ENCODE data around the gene ZNF431.
"Not testable (repeated sequence)": the region's sequence is repeated elsewhere in the genome, so short reads cannot be mapped to it uniquely, and the experiment has no call there.

The ZNF431 gene

GRCh38 chr19:21127898-21128297 lies 13.9 kb upstream of the ZNF431 start:
- H3K4me1 ChIP-seq (ENCODE audit: control insufficient read depth, insufficient read depth, low read length) = no peaks in the 10 kb centered on the region
- no peak overlapping the region for H3K9ac ChIP-seq (ENCODE audit: low read length)
- no peaks in the 10 kb centered on the region for H3K36me3 ChIP-seq (ENCODE audit: control insufficient read depth, insufficient read depth, low read length, severe bottlenecking)
- H3K27me3 ChIP-seq (replicated peaks; ENCODE audit: control insufficient read depth, insufficient read depth, low read length) = no peaks in the 10 kb centered on the region
- DNase-seq (ENCODE audit: low read depth) = no peak
- peaks cover 5% of the 10 kb centered on the region for H3K9me3 ChIP-seq (ENCODE audit: control insufficient read depth, low read length)
- no peak overlapping the region for H3K4me3 ChIP-seq (ENCODE audit: low read length)

GRCh38 chr19:21128901-21129698 lies 12.7 kb upstream of the ZNF431 start:
- H3K9me3 ChIP-seq (ENCODE audit: control insufficient read depth, low read length) = peaks cover 5% of the 10 kb centered on the region
- no peaks in the 10 kb centered on the region for H3K27me3 ChIP-seq (replicated peaks; ENCODE audit: control insufficient read depth, insufficient read depth, low read length)
- no peaks in the 10 kb centered on the region for H3K36me3 ChIP-seq (ENCODE audit: control insufficient read depth, insufficient read depth, low read length, severe bottlenecking)
- H3K9ac ChIP-seq (ENCODE audit: low read length) = no peak overlapping the region
- H3K4me1 ChIP-seq (ENCODE audit: control insufficient read depth, insufficient read depth, low read length) = no peaks in the 10 kb centered on the region
- H3K4me3 ChIP-seq (ENCODE audit: low read length) = no peak overlapping the region
- DNase-seq (ENCODE audit: low read depth) = no peak

DNA sequence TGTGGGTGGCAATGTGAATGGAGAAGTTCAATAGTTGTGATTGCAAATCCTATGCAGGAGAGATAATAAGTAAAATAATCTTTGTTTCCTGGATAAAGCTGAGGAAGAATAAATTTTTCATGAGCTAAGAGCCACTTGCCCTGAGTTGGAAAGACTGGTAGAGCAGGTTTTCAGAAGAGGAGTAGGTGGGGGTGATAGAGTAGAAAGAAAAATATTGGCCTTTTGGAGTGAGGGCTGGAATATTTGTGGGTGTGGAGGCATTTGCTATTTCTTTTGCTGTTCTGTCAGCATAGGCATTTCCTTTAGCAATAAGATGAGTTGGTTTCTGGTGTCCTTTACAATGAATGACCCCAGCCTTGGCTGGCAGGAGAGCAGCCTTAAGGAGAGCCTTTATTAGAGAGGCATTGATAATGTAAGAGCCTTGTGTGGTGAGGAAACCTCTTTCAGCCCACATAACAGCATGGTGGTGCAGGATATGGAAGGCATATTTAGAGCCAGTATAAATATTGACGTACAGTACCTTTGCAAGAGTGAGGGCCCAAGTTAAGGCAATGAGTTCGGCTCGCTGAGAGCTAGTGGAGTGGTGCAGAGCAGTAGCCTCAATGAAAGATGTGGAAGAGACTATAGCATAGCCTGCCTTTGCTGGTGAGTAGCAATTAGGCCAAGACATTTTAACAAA lies 11.6 kb upstream of the ZNF431 start:
- Histone ChIP-seq H3K36me3 (ENCODE audit: control insufficient read depth, insufficient read depth, low read length, severe bottlenecking) (no peaks in the 10 kb centered on the region), H3K4me3 (ENCODE audit: low read length) (no peak overlapping the region), H3K9ac (ENCODE audit: low read length) (no peak overlapping the region), H3K27me3 (replicated peaks; ENCODE audit: control insufficient read depth, insufficient read depth, low read length) (no peaks in the 10 kb centered on the region), H3K9me3 (ENCODE audit: control insufficient read depth, low read length) (peaks cover 5% of the 10 kb centered on the region), H3K4me1 (ENCODE audit: control insufficient read depth, insufficient read depth, low read length) (no peaks in the 10 kb centered on the region)
- DNase-seq (ENCODE audit: low read depth) = no peak

- H3K27me3 ChIP-seq (replicated peaks; ENCODE audit: control insufficient read depth, insufficient read depth, low read length) = no peaks in the 10 kb centered on the region
- H3K36me3 ChIP-seq (ENCODE audit: control insufficient read depth, insufficient read depth, low read length, severe bottlenecking) = no peaks in the 10 kb centered on the region
- H3K4me3 ChIP-seq (ENCODE audit: low read length) = no peak overlapping the region
- no peaks in the 10 kb centered on the region for H3K9me3 ChIP-seq (ENCODE audit: control insufficient read depth, low read length)
- H3K4me1 ChIP-seq (ENCODE audit: control insufficient read depth, insufficient read depth, low read length) = no peaks in the 10 kb centered on the region
- no peak for DNase-seq (ENCODE audit: low read depth)
- H3K9ac ChIP-seq (ENCODE audit: low read length) = no peak overlapping the region
Measured at GRCh38 chr19:21133633-21134032, 8.2 kb upstream of the ZNF431 start.

DNA sequence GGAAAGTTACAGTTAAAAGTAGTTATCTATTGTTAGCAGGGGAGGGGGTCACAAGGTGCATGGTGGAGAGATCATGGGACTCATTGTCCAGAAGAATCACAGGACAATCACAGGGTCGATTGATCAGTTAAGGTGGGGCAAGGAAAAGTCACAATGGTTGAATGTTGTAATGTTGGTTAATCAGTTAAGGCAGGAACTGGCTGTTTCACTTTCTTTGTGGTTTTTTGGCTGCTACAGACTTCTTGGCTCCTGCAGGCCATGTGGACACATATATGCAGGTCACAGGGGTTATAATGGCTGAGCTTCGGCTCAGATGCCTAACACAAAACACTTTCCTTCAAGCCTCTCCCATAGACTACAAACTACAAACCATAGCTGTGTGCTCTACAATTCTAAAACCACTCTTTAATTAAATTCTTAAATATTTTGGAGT lies 6.9 kb upstream of the ZNF431 start:
- Histone ChIP-seq H3K9ac (ENCODE audit: low read length) (no peak overlapping the region), H3K9me3 (ENCODE audit: control insufficient read depth, low read length) (no peaks in the 10 kb centered on the region), H3K36me3 (ENCODE audit: control insufficient read depth, insufficient read depth, low read length, severe bottlenecking) (no peaks in the 10 kb centered on the region), H3K27me3 (replicated peaks; ENCODE audit: control insufficient read depth, insufficient read depth, low read length) (no peaks in the 10 kb centered on the region), H3K4me1 (ENCODE audit: control insufficient read depth, insufficient read depth, low read length) (no peaks in the 10 kb centered on the region), H3K4me3 (ENCODE audit: low read length) (no peak overlapping the region)
- no peak for DNase-seq (ENCODE audit: low read depth)

- Histone ChIP-seq H3K9ac (ENCODE audit: low read length) (no peak overlapping the region), H3K4me3 (ENCODE audit: low read length) (no peak overlapping the region), H3K4me1 (ENCODE audit: control insufficient read depth, insufficient read depth, low read length) (no peaks in the 10 kb centered on the region), H3K27me3 (replicated peaks; ENCODE audit: control insufficient read depth, insufficient read depth, low read length) (no peaks in the 10 kb centered on the region), H3K36me3 (ENCODE audit: control insufficient read depth, insufficient read depth, low read length, severe bottlenecking) (no peaks in the 10 kb centered on the region), H3K9me3 (ENCODE audit: control insufficient read depth, low read length) (no peaks in the 10 kb centered on the region)
- no peak for DNase-seq (ENCODE audit: low read depth)
Measured at GRCh38 chr19:21135433-21135832, 6.4 kb upstream of the ZNF431 start.

DNA sequence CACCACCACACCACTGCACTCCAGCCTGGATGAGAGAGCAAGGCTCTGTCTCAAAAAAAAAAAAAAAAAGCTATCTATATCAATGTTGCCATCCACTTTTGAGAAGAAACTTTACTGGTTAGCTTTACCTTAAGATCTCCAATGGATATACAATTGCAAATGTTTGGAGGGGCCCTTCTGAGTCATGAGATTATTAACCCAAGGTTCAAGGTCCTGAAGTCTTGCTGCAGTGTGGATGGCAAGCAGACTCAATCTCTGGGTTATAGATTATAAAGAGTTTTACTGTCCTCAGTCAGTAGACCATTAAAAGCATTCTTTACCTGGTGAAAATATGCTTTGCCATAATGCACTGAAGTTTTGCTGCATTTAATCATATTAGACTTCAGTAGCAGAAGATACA lies 3.7 kb upstream of the ZNF431 start:
- H3K27me3 ChIP-seq (replicated peaks; ENCODE audit: control insufficient read depth, insufficient read depth, low read length) = no peaks in the 10 kb centered on the region
- DNase-seq (ENCODE audit: low read depth) = no peak
- no peak overlapping the region for H3K9ac ChIP-seq (ENCODE audit: low read length)
- H3K36me3 ChIP-seq (ENCODE audit: control insufficient read depth, insufficient read depth, low read length, severe bottlenecking) = no peaks in the 10 kb centered on the region
- H3K4me3 ChIP-seq (ENCODE audit: low read length) = no peak overlapping the region
- H3K9me3 ChIP-seq (ENCODE audit: control insufficient read depth, low read length) = no peaks in the 10 kb centered on the region
- peaks cover 6% of the 10 kb centered on the region for H3K4me1 ChIP-seq (ENCODE audit: control insufficient read depth, insufficient read depth, low read length)

DNA sequence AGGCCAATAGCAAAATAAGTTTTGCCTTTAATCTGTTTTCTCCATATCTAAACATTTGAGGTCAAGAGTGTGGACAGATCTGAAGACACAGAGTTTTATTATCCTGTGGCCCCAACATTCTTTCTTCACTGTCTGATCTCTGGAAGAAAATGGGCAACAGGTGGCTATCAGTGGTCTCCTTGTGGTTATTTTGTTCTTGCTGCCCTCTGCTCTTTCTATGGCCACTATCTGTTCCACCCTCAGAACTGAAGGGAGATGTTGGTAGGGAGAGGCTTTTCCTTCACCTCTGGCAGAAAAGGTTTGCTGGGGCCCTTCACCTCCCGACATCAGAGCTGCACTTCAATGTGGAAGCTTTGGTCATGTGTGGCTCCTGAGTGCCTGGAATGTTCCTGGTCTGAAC lies 834 bp upstream of the ZNF431 start:
- not testable (repeated sequence) for H3K9me3 ChIP-seq (ENCODE audit: control insufficient read depth, low read length); DNase-seq (ENCODE audit: low read depth); H3K9ac ChIP-seq (ENCODE audit: low read length); H3K4me3 ChIP-seq (ENCODE audit: low read length); H3K27me3 ChIP-seq (replicated peaks; ENCODE audit: control insufficient read depth, insufficient read depth, low read length)
- H3K4me1 ChIP-seq (ENCODE audit: control insufficient read depth, insufficient read depth, low read length) = peaks cover 13% of the 10 kb centered on the region
- H3K36me3 ChIP-seq (ENCODE audit: control insufficient read depth, insufficient read depth, low read length, severe bottlenecking) = peaks cover 15% of the 10 kb centered on the region

GRCh38 chr19:21143428-21143827 lies 1.6 kb downstream of the ZNF431 start:
- Histone ChIP-seq H3K4me3 (ENCODE audit: low read length) (peak overlapping the region; percentile 95), H3K9me3 (ENCODE audit: control insufficient read depth, low read length) (peaks cover 4% of the 10 kb centered on the region), H3K27me3 (replicated peaks; ENCODE audit: control insufficient read depth, insufficient read depth, low read length) (no peaks in the 10 kb centered on the region), H3K9ac (ENCODE audit: low read length) (no peak overlapping the region), H3K4me1 (ENCODE audit: control insufficient read depth, insufficient read depth, low read length) (peaks cover 16% of the 10 kb centered on the region), H3K36me3 (ENCODE audit: control insufficient read depth, insufficient read depth, low read length, severe bottlenecking) (peaks cover 35% of the 10 kb centered on the region)
- no peak for DNase-seq (ENCODE audit: low read depth)

DNA sequence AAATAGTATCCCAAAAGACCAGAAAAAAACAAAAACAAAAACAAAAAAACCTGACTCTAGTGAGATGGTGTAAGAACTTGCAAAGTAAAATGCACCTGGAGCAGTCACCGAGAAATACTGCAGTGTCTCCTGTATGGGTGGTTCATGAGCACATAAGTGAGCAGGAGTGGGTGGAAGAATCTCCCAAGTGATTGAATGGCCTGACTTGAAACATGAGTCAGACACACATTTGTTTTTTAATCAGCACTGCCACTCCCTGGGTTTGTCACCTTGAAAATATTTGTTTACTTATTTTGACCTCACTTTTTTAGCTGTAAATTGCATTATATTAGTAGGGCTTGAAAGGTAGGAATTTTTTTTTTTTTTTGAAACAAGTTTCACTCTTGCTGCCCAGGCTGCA lies 2.0 kb downstream of the ZNF431 start:
- Histone ChIP-seq H3K4me1 (ENCODE audit: control insufficient read depth, insufficient read depth, low read length) (peaks cover 16% of the 10 kb centered on the region), H3K9me3 (ENCODE audit: control insufficient read depth, low read length) (peaks cover 4% of the 10 kb centered on the region), H3K36me3 (ENCODE audit: control insufficient read depth, insufficient read depth, low read length, severe bottlenecking) (peaks cover 40% of the 10 kb centered on the region), H3K4me3 (ENCODE audit: low read length) (peak overlapping the region; percentile 23), H3K27me3 (replicated peaks; ENCODE audit: control insufficient read depth, insufficient read depth, low read length) (no peaks in the 10 kb centered on the region), H3K9ac (ENCODE audit: low read length) (no peak overlapping the region)
- DNase-seq (ENCODE audit: low read depth) = no peak

GRCh38 chr19:21147540-21147939 lies 5.7 kb downstream of the ZNF431 start:
- Histone ChIP-seq H3K9ac (ENCODE audit: low read length) (no peak overlapping the region), H3K36me3 (ENCODE audit: control insufficient read depth, insufficient read depth, low read length, severe bottlenecking) (peaks cover 76% of the 10 kb centered on the region), H3K4me1 (ENCODE audit: control insufficient read depth, insufficient read depth, low read length) (peaks cover 14% of the 10 kb centered on the region), H3K27me3 (replicated peaks; ENCODE audit: control insufficient read depth, insufficient read depth, low read length) (no peaks in the 10 kb centered on the region), H3K9me3 (ENCODE audit: control insufficient read depth, low read length) (peaks cover 6% of the 10 kb centered on the region), H3K4me3 (ENCODE audit: low read length) (no peak overlapping the region)
- no peak for DNase-seq (ENCODE audit: low read depth)
